Endothelial cell of umbilical vein (primary cell): ENCODE data around the gene UNC5B.

Experiments used
- CTCF ChIP-seq, 2 donors: IDR thresholded peaks; 1 replicate in 1 of 2; 2 replicates in 1 of 2; pipeline ENCODE4 v1.5.1; 2011; ENCODE audit warnings: low read length in 2 of 2, mild to moderate bottlenecking in 2 of 2, moderate library complexity in 2 of 2, control low read depth in 1 of 2, inconsistent platforms in 1 of 2, low read depth in 1 of 2; ENCODE audit not compliant: insufficient read depth in 1 of 2; ENCODE audit errors: extremely low read depth in 1 of 2
- POLR2A ChIP-seq: IDR thresholded peaks from 2 replicates; pipeline ENCODE4 v1.6.1; 2012; ENCODE audit warnings: low read depth, mild to moderate bottlenecking, control low read depth, low read length
- POLR2AphosphoS5 ChIP-seq: IDR thresholded peaks from 2 replicates; pipeline ENCODE4 v1.6.1; 2012; ENCODE audit warnings: low read depth, mild to moderate bottlenecking, control low read depth, low read length, moderate library complexity; ENCODE audit not compliant: insufficient read depth

GRCh38 chr10:71236822-71237682, 24.7 kb downstream of the UNC5B start:
- no peak for TF ChIP-seq POLR2AphosphoS5
- TF ChIP-seq CTCF (IDR thresholded peaks at IDR 0.05; ENCODE audit: extremely low read depth in 1 of 2, insufficient read depth in 1 of 2, low read depth in 1 of 2, low read length in 2 of 2) = no peak
- no peak for TF ChIP-seq POLR2A
